Epithelial cell of esophagus (primary cell): Measurements from ENCODE around the gene ITGAD.

ENCODE experiments used
- DNase-seq: peaks from one replicate; pipeline ENCODE4 v3.0.0; 2010; ENCODE audit warnings: low read depth
- H3K4me3 ChIP-seq: 2 replicates; pipeline ENCODE4 v1.5.1; 2011; ENCODE audit warnings: mild to moderate bottlenecking, low read length, control low read depth
- CTCF ChIP-seq: IDR thresholded peaks from 2 replicates; pipeline ENCODE4 v1.5.1; 2011; ENCODE audit warnings: low read depth, mild to moderate bottlenecking, low read length, control low read depth, inconsistent platforms; ENCODE audit not compliant: insufficient read depth; ENCODE audit errors: missing control alignments

ITGAD gene

GRCh38 chr16:31428638-31429247, 35.6 kb downstream of the ITGAD start:
- TF ChIP-seq CTCF: no peak
- no peak overlapping the region for H3K4me3 ChIP-seq
- peak; percentile 60 for DNase-seq

GRCh38 chr16:31429314-31429713, 36.2 kb downstream of the ITGAD start:
- DNase-seq: no peak
- no peak overlapping the region for H3K4me3 ChIP-seq
- TF ChIP-seq CTCF: no peak

- no peak overlapping the region for H3K4me3 ChIP-seq
- no peak for TF ChIP-seq CTCF
- DNase-seq: no peak
Observed at GRCh38 chr16:31429796-31430195, 36.7 kb downstream of the ITGAD start.

GRCh38 chr16:31430380-31431052, 37.4 kb downstream of the ITGAD start:
- no peak for DNase-seq
- TF ChIP-seq CTCF: no peak
- H3K4me3 ChIP-seq: no peak overlapping the region

GRCh38 chr16:31435341-31436220, 42.4 kb downstream of the ITGAD start:
- no peak for TF ChIP-seq CTCF
- no peak for DNase-seq
- no peak overlapping the region for H3K4me3 ChIP-seq

GRCh38 chr16:31436221-31437045, 43.3 kb downstream of the ITGAD start:
- no peak for DNase-seq
- H3K4me3 ChIP-seq: no peak overlapping the region
- TF ChIP-seq CTCF: no peak
